GM18505 (cell line): ENCODE measurements around the gene RNF25.

Experiments used
- ATAC-seq: cut with Tn5 transposase; IDR thresholded peaks from one replicate; pipeline ENCODE4 v1.9.1; 2021; ENCODE audit not compliant: unreplicated experiment
- POLR2A ChIP-seq: IDR thresholded peaks from 4 replicates; pipeline ENCODE4 v1.6.1; 2011; ENCODE audit warnings: borderline replicate concordance; ENCODE audit not compliant: insufficient read depth, insufficient read length; ENCODE audit errors: extremely low read depth

The RNF25 gene

GRCh38 chr2:218659988-218660358 lies 11.8 kb downstream of the RNF25 start:
- TF ChIP-seq POLR2A = no peak
- no peak for ATAC-seq

- TF ChIP-seq POLR2A = peak; percentile 61
- ATAC-seq = peak; percentile 93
Measured at GRCh38 chr2:218659258-218659987, 12.4 kb downstream of the RNF25 start, which contains the start of the genes BCS1L and ZNF142. BCS1L (plus strand) TSS chr2:218659683; CDS start chr2:218660988, 1,305 bp downstream. ZNF142 (minus strand) TSS chr2:218659623; CDS start chr2:218656429, 3,194 bp downstream.

GRCh38 chr2:218658671-218659257 lies 13.0 kb downstream of the RNF25 start:
- TF ChIP-seq POLR2A = no peak
- ATAC-seq = peak; percentile 32

- ATAC-seq = no peak
- no peak for TF ChIP-seq POLR2A
Measured at GRCh38 chr2:218655751-218656150, 16.1 kb downstream of the RNF25 start.

- ATAC-seq = no peak
Measured at GRCh38 chr2:218648787-218649100, 23.1 kb downstream of the RNF25 start.

GRCh38 chr2:218648088-218648786 lies 23.6 kb downstream of the RNF25 start:
- ATAC-seq = no peak
- TF ChIP-seq POLR2A = peak; percentile 21

More at GRCh38 chr2:218648787-218649100, 23.1 kb downstream of the RNF25 start:
- no peak for TF ChIP-seq POLR2A

GRCh38 chr2:218645126-218645525 lies 26.7 kb downstream of the RNF25 start:
- TF ChIP-seq POLR2A = no peak
- no peak for ATAC-seq

- TF ChIP-seq POLR2A = no peak
- no peak for ATAC-seq
Measured at GRCh38 chr2:218644721-218645120, 27.1 kb downstream of the RNF25 start.

- ATAC-seq = no peak
- no peak for TF ChIP-seq POLR2A
Measured at GRCh38 chr2:218643751-218644310, 28.0 kb downstream of the RNF25 start.

GRCh38 chr2:218642786-218643185 lies 29.0 kb downstream of the RNF25 start:
- no peak for ATAC-seq

GRCh38 chr2:218642121-218642656 lies 29.6 kb downstream of the RNF25 start:
- no peak for ATAC-seq
- TF ChIP-seq POLR2A = no peak

More at GRCh38 chr2:218642786-218643185, 29.0 kb downstream of the RNF25 start:
- TF ChIP-seq POLR2A = no peak

GRCh38 chr2:218638372-218638771 lies 33.4 kb downstream of the RNF25 start:
- ATAC-seq = no peak
- TF ChIP-seq POLR2A = no peak

- no peak for TF ChIP-seq POLR2A
- ATAC-seq = no peak
Measured at GRCh38 chr2:218635719-218636118, 36.1 kb downstream of the RNF25 start.

- no peak for ATAC-seq
- no peak for TF ChIP-seq POLR2A
Measured at GRCh38 chr2:218631837-218632236, 40.0 kb downstream of the RNF25 start.

- TF ChIP-seq POLR2A = no peak
Measured at GRCh38 chr2:218627939-218628338, 43.9 kb downstream of the RNF25 start.

More at GRCh38 chr2:218627939-218628338, 43.9 kb downstream of the RNF25 start:
- no peak for ATAC-seq
